Activated T-cell treated with anti-CD3 and anti-CD28 coated beads, Interleukin-2, amount 50 U/mL, for 72 hours (primary cell): ENCODE measurements around the gene ADAP2. TPM values are rescaled to one million over a fixed set of nuclear protein-coding genes. Genes with fewer than 3 reads are reported as not detected.

Experiments used
- ATAC-seq, 2 donors: fragments of 150-1000 bp; cut with Tn5 transposase; replicated peaks in 1 of 2; 2 replicates each; pipeline ENCODE4 v1.10.0; 2021; ENCODE audit warnings: moderate library complexity in 2 of 2, mild to moderate bottlenecking in 1 of 2
- DNase-seq, 2 donors: peaks; one replicate each; pipeline ENCODE4 v3.0.0; 2021 to 2022; ENCODE audit warnings: mixed read lengths in 1 of 2
- H3K27ac Mint-ChIP-seq: one replicate; pipeline ENCODE4 v1.8.0; 2022; ENCODE audit warnings: mild to moderate bottlenecking, moderate library complexity, mixed read lengths
- H3K27me3 Mint-ChIP-seq: one replicate; pipeline ENCODE4 v1.8.0; 2022; ENCODE audit warnings: low read depth, mixed read lengths
- H3K36me3 Mint-ChIP-seq, 2 donors: one replicate each; pipeline ENCODE4 v1.8.0; 2022; ENCODE audit warnings: mixed read lengths in 2 of 2, mild to moderate bottlenecking in 1 of 2; ENCODE audit not compliant: insufficient read depth in 2 of 2
- H3K4me1 Mint-ChIP-seq: one replicate; pipeline ENCODE4 v1.8.0; 2022; ENCODE audit warnings: low read depth, mixed read lengths
- H3K4me3 Mint-ChIP-seq, 2 donors: one replicate each; pipeline ENCODE4 v1.8.0; 2022; ENCODE audit warnings: mild to moderate bottlenecking in 2 of 2, mixed read lengths in 2 of 2, moderate library complexity in 2 of 2
- H3K9me3 Mint-ChIP-seq, 2 donors: one replicate each; pipeline ENCODE4 v1.8.0; 2022; ENCODE audit warnings: mixed read lengths in 2 of 2
- total RNA-seq, 2 donors: library from RNA; stranded (reverse); gene quantifications; one replicate each; pipeline ENCODE4 v1.2.3, GENCODE V29; 2022

Gene ADAP2
- total RNA-seq, 2 donors from 2014 or later = 1.5 to 1.8 TPM

- Mint-ChIP-seq H3K36me3 (peaks cover 0 to 3% of the 10 kb centered on the region in 2 donors), H3K4me1 (no peaks in the 10 kb centered on the region), H3K9me3 (no peaks in the 10 kb centered on the region), H3K27ac (no peak overlapping the region), H3K4me3 (no peak overlapping the region), H3K27me3 (no peaks in the 10 kb centered on the region)
- ATAC-seq (no peak), DNase-seq (no peak)
Observed at GRCh38 chr17:30996486-30996885, 74.7 kb downstream of the ADAP2 start.

- ATAC-seq (no peak), DNase-seq (no peak)
- no peaks in the 10 kb centered on the region for H3K4me1 Mint-ChIP-seq
- peaks cover 0 to 3% of the 10 kb centered on the region in 2 donors for H3K36me3 Mint-ChIP-seq
- H3K27ac Mint-ChIP-seq = no peak overlapping the region
- no peaks in the 10 kb centered on the region for H3K9me3 Mint-ChIP-seq
- H3K27me3 Mint-ChIP-seq = no peaks in the 10 kb centered on the region
- no peak overlapping the region for H3K4me3 Mint-ChIP-seq
Observed at GRCh38 chr17:30997270-30997669, 75.5 kb downstream of the ADAP2 start.

- ATAC-seq = peak in 1 of 2 donors; percentile 17
- peaks cover 0 to 3% of the 10 kb centered on the region in 2 donors for H3K36me3 Mint-ChIP-seq
- H3K4me3 Mint-ChIP-seq = no peak overlapping the region
- DNase-seq = no peak
- no peaks in the 10 kb centered on the region for H3K27me3 Mint-ChIP-seq
- H3K27ac Mint-ChIP-seq = no peak overlapping the region
- H3K9me3 Mint-ChIP-seq = no peaks in the 10 kb centered on the region
- H3K4me1 Mint-ChIP-seq = no peaks in the 10 kb centered on the region
Observed at GRCh38 chr17:30997842-30998241, 76.1 kb downstream of the ADAP2 start.

GRCh38 chr17:31002047-31002446 lies 80.3 kb downstream of the ADAP2 start:
- H3K4me1 Mint-ChIP-seq = no peaks in the 10 kb centered on the region
- H3K4me3 Mint-ChIP-seq = no peak overlapping the region
- DNase-seq = no peak
- no peak for ATAC-seq
- H3K36me3 Mint-ChIP-seq = peaks cover 0 to 4% of the 10 kb centered on the region in 2 donors
- H3K27me3 Mint-ChIP-seq = no peaks in the 10 kb centered on the region
- no peak overlapping the region for H3K27ac Mint-ChIP-seq
- no peaks in the 10 kb centered on the region for H3K9me3 Mint-ChIP-seq

- Mint-ChIP-seq H3K36me3 (peaks cover 0 to 2% of the 10 kb centered on the region in 2 donors), H3K27ac (no peak overlapping the region), H3K4me1 (peaks cover 11% of the 10 kb centered on the region), H3K27me3 (peaks cover 12% of the 10 kb centered on the region), H3K9me3 (no peaks in the 10 kb centered on the region), H3K4me3 (no peak overlapping the region)
- no peak for DNase-seq
- no peak for ATAC-seq
Observed at GRCh38 chr17:31003225-31003866, 81.6 kb downstream of the ADAP2 start.

- Mint-ChIP-seq H3K27me3 (peaks cover 12% of the 10 kb centered on the region), H3K27ac (no peak overlapping the region), H3K4me3 (no peak overlapping the region), H3K36me3 (peaks cover 0 to 2% of the 10 kb centered on the region in 2 donors), H3K4me1 (peaks cover 16% of the 10 kb centered on the region), H3K9me3 (no peaks in the 10 kb centered on the region)
- DNase-seq = no peak
- ATAC-seq = no peak
Observed at GRCh38 chr17:31004160-31004559, 82.4 kb downstream of the ADAP2 start.

GRCh38 chr17:31007695-31008373 lies 86.1 kb downstream of the ADAP2 start:
- Mint-ChIP-seq H3K27me3 (peaks cover 12% of the 10 kb centered on the region), H3K9me3 (no peaks in the 10 kb centered on the region), H3K36me3 (peaks cover 0 to 1% of the 10 kb centered on the region in 2 donors), H3K27ac (peak overlapping the region; percentile 66), H3K4me3 (peak overlapping the region; percentile 89 to 92), H3K4me1 (peaks cover 24% of the 10 kb centered on the region)
- ATAC-seq (no peak), DNase-seq (no peak)

GRCh38 chr17:31008374-31009041 lies 86.8 kb downstream of the ADAP2 start:
- no peaks in the 10 kb centered on the region for H3K9me3 Mint-ChIP-seq
- H3K4me1 Mint-ChIP-seq = peaks cover 24% of the 10 kb centered on the region
- peaks cover 12% of the 10 kb centered on the region for H3K27me3 Mint-ChIP-seq
- peak overlapping the region; percentile 86 for H3K27ac Mint-ChIP-seq
- peak; percentile 71 to 76 for DNase-seq
- H3K4me3 Mint-ChIP-seq = peak overlapping the region; percentile 89 to 92
- peak; percentile 90 to 91 for ATAC-seq
- H3K36me3 Mint-ChIP-seq = peaks cover 0 to 1% of the 10 kb centered on the region in 2 donors

Other genes starting within 250 kb of the ADAP2 start
- gene CRLF3, start 97.3 kb upstream of the ADAP2 start, total RNA-seq = 10 to 100 TPM; 51.7 to 60.7 TPM
- 10 to 100 TPM; 34.4 to 35.7 TPM for gene ATAD5, start 90.0 kb upstream of the ADAP2 start, total RNA-seq
- gene TEFM, start 15.7 kb upstream of the ADAP2 start, total RNA-seq = 10 to 100 TPM in 1 of 2 donors, 1 to 10 TPM in 1; 9.0 to 10.4 TPM
- gene RNF135, start 49.1 kb downstream of the ADAP2 start, total RNA-seq = 10 to 100 TPM; 11.7 to 12.3 TPM
- gene NF1, start 173.0 kb downstream of the ADAP2 start, total RNA-seq = 10 to 100 TPM; 26.4 to 26.9 TPM